ENCODE measurements around the gene KSR1. TPM values are rescaled to one million over a fixed set of nuclear protein-coding genes. Genes with fewer than 3 reads are reported as not detected.
A peak's percentile ranks its signal among the peaks of the same experiment; 100 is the strongest.
"Not testable (repeated sequence)": the region's sequence is repeated elsewhere in the genome, so short reads cannot be mapped to it uniquely, and the experiment has no call there.

Gene KSR1
- total RNA-seq, 1 experiment from 2014 or later, result 37.6 TPM

DNA sequence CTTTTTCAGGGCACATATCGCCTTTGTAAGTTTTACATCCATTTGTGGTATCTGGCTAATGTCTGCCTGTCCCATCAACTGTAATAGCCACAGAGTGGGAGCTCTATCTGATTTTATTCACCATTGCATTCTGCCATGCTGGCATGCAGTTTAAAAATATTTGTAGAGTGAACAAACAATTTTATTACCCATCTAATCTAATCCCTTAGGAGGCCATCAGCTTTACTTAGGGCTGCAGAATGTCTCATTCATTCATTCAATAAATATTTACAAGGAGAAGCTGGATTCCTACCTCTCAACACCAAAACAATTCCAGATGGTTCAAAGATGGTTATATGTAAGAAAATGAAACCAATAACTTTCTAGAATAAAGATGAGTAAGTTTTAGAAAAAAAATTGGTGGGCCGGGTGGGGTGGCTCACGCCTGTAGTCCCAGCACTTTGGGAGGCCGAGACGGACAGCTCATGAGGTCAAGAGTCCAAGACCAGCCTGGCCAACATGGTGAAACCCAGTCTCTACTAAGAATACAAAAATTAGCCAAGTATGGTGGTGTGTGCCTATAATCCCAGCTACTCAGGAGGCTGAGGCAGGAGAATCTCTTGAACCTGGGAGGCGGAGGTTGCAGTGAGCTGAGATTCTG, 20.7 kb upstream of the KSR1 start:
- not testable (repeated sequence) for H3K4me1 ChIP-seq; H3K9me3 ChIP-seq (replicated peaks); H3K27me3 ChIP-seq; H3K27ac ChIP-seq; DNase-seq; H3K36me3 ChIP-seq; H3K4me3 ChIP-seq

DNA sequence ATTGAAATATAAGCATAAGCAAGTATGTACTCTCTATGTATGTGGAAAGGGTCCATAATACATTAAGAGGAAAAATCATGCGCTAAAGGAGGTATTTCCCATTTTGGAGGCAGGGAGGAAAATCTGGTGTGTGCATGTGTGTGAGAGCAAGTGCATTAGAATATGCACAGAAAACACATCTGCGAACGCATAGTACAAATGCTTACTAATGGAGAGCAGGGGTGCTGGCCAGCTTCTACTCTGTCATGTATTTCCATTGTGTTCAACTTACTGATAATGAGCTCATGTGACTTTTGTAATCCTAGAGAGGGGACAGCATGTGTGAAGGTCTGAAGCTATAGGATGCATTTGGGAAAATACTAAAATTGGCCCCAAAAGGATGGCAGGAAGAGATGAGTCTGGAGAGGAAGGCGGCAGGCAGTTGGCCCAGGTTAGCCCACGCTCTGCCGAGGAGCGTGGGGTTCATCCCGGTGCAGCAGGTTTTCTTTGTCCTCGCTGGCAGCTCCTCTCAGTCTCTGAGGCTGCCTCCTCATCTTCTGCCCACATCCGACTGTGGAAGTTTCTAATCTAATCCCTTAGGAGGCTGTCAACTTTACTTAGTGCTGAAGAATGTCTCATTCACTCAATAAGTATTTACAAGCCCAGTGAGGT, 17.8 kb upstream of the KSR1 start:
- no peak overlapping the region for H3K4me3 ChIP-seq
- H3K27me3 ChIP-seq, result peaks cover 5% of the 10 kb centered on the region; the same call in 1 of the 2 replicates
- no peaks in the 10 kb centered on the region for H3K36me3 ChIP-seq
- no peaks in the 10 kb centered on the region for H3K4me1 ChIP-seq
- DNase-seq, result no peak
- H3K9me3 ChIP-seq (replicated peaks), result no peaks in the 10 kb centered on the region
- H3K27ac ChIP-seq, result no peak overlapping the region

DNA sequence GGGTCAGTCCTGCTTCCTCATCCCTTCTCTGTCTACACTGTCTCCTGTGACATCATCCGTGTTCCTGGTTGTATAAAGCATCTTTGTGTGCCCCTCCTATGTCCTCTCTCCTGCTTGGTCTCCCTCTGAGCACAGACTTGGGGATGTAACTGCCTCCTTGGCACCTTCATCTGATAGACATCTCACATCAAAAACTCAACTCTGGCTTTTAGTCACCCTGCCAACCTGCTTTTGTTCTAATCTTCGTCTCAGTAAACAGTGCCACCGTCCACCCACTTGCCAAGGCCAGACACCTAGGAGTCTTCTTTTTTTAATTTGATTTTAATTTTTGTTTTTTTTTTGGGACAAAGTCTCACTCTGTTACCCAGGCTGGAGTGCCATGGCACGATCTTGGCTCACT, 16.9 kb upstream of the KSR1 start:
- Histone ChIP-seq H3K4me1 (no peaks in the 10 kb centered on the region), H3K9me3 (replicated peaks) (no peaks in the 10 kb centered on the region), H3K4me3 (no peak overlapping the region), H3K36me3 (no peaks in the 10 kb centered on the region), H3K27ac (no peak overlapping the region), H3K27me3 (peaks cover 5% of the 10 kb centered on the region; the same call in 1 of the 2 replicates)
- no peak for DNase-seq

DNA sequence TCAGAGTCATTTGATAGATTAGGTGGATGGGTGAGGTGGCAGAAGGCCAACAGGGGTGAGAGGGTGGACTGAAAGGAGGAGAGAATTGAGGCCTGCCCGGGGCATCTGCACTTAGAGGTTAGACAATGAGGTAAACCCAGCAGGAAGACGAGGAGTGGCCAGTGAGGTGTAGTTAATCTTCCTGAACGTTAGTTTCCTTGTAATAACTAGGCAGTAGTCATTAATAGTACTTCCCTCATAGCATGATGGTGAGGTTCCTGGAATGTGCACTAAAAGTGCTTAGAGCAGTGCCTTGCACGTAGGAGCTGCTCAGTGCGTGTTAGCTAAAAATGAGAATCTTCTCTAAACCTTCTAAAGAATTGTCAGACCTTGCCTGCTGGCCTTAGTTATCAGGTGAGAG, 13.5 kb upstream of the KSR1 start:
- no peak overlapping the region for H3K27ac ChIP-seq
- no peak overlapping the region for H3K4me3 ChIP-seq
- no peaks in the 10 kb centered on the region for H3K27me3 ChIP-seq
- no peaks in the 10 kb centered on the region for H3K36me3 ChIP-seq
- peaks cover 19% of the 10 kb centered on the region for H3K4me1 ChIP-seq
- no peak for DNase-seq
- H3K9me3 ChIP-seq (replicated peaks), result no peaks in the 10 kb centered on the region

DNA sequence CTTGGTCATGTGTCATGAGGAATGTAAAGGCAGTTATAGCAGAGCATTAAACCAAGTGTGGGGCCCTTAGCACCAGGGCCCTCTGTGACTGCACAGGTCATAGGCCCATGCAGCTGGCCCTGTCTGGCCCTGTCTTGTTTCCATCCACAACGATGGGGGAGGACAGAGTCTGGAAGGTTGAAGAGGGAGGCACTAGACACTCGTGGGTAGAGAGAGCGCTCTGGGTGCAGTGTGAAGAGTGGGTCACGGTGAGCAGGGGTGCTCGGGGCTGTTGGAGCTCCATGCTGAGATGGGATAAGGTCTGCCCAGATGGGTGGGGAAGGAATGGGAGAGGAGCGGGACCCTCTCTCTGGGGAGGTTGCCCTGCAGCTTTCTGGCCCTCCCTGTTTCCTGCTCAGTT, 12.8 kb upstream of the KSR1 start:
- H3K27me3 ChIP-seq, result no peaks in the 10 kb centered on the region
- H3K9me3 ChIP-seq (replicated peaks), result no peaks in the 10 kb centered on the region
- no peak for DNase-seq
- no peak overlapping the region for H3K27ac ChIP-seq
- H3K36me3 ChIP-seq, result no peaks in the 10 kb centered on the region
- peaks cover 21% of the 10 kb centered on the region for H3K4me1 ChIP-seq
- no peak overlapping the region for H3K4me3 ChIP-seq

DNA sequence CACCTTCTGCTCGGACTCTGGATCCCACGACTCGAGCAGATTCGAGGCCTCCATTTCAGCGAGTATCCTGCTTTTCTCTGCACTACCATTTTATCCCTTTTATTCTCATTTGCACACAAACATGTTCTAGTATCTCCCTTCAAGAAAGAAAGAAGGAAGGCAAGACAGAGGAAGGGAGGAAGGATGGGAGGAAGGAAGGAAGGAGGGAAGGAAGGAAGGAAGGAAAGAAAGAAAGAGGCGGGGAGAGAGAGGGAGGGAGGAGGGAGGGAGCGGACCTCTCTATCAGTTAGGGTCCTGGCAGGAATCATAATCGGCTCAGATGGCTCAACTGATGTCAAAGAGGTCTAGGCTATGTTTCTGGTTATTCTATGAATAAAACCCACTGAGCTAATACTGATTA, 10.3 kb upstream of the KSR1 start:
- no peak for DNase-seq
- no peaks in the 10 kb centered on the region for H3K27me3 ChIP-seq
- no peak overlapping the region for H3K27ac ChIP-seq
- H3K4me1 ChIP-seq, result peaks cover 21% of the 10 kb centered on the region
- H3K9me3 ChIP-seq (replicated peaks), result no peaks in the 10 kb centered on the region
- H3K36me3 ChIP-seq, result no peaks in the 10 kb centered on the region
- H3K4me3 ChIP-seq, result no peak overlapping the region

DNA sequence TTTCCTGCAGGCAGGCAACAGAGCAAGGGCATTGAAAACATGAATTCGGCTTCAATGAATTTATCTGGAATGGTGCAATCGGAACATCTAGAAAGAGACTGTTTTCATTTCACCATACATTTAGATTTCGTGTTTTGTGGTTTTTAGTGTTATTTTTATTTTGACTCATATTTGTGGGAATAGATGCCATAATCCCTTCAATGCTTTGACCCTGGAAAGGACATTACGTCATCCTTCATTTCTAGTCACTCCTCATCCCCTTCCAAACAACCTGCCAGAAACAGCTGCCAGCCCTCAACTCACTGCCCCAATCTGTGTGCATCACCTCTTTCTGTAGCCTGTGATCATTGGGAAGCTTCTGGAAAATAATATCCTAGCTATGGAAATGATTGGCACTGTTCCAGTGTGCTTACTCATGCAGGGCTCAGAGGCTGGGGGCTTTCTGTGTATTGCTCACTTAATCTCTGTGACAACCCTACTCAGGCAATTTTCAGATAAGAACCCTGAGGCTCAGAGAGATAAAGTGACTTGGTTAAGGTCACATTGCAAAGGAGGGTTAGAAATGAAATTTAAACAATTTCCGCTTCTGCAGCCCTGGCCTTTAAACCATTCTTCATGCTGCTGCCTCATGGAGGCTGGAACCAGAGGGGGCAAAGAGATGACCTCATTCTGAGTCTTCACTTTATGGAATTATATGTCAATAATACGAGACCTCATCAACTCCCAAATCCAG, 9.5 kb upstream of the KSR1 start:
- H3K27ac ChIP-seq, result 0 out of 2 replicates have a peak overlapping the region, but pooled peaks have one; percentile 4
- no peak overlapping the region for H3K4me3 ChIP-seq
- H3K36me3 ChIP-seq, result no peaks in the 10 kb centered on the region
- H3K9me3 ChIP-seq (replicated peaks), result no peaks in the 10 kb centered on the region
- peak; percentile 80 to 91 for DNase-seq
- H3K4me1 ChIP-seq, result peaks cover 21% of the 10 kb centered on the region
- H3K27me3 ChIP-seq, result no peaks in the 10 kb centered on the region

DNA sequence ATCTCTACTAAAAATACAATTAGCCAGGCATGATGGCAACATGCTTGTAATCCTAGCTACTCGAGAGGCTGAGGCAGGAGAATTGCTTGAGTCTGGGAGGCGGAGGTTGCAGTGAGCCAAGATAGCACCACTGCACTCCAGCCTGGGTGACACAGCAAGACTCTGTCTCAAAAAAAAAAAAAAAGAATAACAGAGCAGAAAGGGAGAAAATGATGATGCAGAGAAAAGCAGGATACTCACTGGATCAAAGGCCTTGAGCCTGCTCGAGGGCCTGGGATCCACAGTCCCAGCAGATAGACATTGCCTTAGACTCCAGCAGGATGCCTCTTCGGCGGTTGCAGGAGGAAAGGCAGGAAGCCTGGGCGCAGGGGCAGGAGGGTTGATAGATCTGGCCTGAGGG, 7.7 kb upstream of the KSR1 start:
- not testable (repeated sequence) for H3K27ac ChIP-seq; H3K36me3 ChIP-seq; H3K4me3 ChIP-seq; DNase-seq; H3K9me3 ChIP-seq (replicated peaks); H3K27me3 ChIP-seq
- peaks cover 28% of the 10 kb centered on the region for H3K4me1 ChIP-seq

DNA sequence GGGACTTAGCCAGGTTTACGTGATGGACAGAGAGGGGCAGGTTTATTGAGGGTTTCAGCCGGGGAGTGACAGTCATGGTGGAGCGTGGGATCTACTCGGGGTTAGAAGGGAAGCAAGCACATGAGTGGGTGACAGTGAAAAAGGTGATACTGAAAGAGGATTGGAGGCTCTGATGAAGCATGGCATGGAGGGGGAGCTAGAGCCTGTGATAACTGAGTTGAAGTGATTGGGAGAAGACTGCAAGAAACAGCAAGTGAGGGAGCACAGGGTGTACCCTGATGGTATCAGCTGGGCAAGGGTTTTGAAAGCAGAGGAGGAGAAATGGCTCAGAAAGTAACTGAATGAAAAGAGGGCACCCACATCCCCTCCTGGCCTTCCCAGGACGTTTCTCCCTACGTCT, 6.7 kb upstream of the KSR1 start:
- Histone ChIP-seq H3K4me3 (no peak overlapping the region), H3K27me3 (no peaks in the 10 kb centered on the region), H3K9me3 (replicated peaks) (no peaks in the 10 kb centered on the region), H3K4me1 (peaks cover 30% of the 10 kb centered on the region), H3K36me3 (no peaks in the 10 kb centered on the region), H3K27ac (no peak overlapping the region)
- no peak for DNase-seq

DNA sequence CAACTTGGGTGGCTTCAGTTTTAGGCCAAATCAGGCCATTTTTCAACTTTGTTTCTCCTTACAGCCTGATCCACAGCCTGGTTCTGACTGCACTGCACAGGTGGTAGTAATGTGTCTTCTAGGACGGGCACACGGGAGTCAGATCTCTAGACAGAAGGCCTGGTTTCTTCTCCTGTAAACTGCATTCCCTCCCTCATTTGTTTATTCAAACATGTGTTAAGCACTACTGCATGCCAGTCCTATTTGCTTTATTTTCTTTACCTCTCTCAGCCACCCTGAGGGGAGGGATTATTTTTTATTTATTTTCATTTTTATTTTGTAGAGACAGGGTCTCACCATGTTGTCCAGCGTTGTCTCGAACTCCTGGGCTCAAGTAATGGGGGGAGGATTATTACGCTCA, 6.3 kb upstream of the KSR1 start:
- Histone ChIP-seq H3K9me3 (replicated peaks) (no peaks in the 10 kb centered on the region), H3K36me3 (no peaks in the 10 kb centered on the region), H3K27ac (no peak overlapping the region), H3K4me1 (peaks cover 30% of the 10 kb centered on the region), H3K4me3 (no peak overlapping the region), H3K27me3 (no peaks in the 10 kb centered on the region)
- DNase-seq, result no peak

DNA sequence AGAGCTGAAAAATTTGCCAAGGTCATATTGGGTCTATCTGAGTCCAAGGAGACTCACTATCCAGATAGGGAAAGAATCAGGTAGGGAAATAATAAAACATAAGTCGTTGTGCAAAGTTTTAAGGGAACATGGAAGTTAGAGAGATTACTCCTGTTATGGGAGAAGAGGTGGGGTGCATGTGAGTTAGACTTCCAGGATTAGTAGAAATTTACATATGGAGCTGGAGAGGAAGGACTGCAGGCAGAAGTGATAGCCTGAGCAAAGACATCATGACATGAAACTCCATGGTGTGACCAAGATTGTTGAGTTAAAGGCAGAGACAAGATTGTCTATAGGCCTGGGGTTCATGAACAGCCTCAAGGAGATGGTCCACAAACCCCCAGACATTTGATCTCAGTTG, 5.8 kb upstream of the KSR1 start:
- Histone ChIP-seq H3K27ac (no peak overlapping the region), H3K9me3 (replicated peaks) (no peaks in the 10 kb centered on the region), H3K4me3 (no peak overlapping the region), H3K27me3 (no peaks in the 10 kb centered on the region), H3K36me3 (no peaks in the 10 kb centered on the region), H3K4me1 (peaks cover 30% of the 10 kb centered on the region)
- DNase-seq, result no peak

DNA sequence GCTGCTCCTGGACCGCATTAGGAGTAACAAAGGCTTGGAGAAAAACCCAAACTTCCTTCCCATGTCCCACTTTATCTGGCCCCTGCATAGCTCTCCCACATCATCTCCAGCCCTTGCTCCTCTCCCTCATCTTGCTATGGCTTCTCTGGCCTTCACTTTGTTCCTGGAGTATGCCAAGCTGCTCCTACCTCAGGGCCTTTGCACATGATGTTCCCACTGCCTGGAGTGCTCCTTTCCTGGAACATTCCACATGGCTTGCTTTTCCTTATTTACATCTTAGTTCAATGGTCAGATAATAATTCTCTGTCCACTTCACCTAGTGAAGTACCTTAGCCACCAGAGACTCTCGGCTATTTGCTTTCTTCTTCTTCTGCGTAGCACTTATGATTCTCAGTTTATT, 4.3 kb upstream of the KSR1 start:
- H3K27ac ChIP-seq, result no peak overlapping the region
- H3K36me3 ChIP-seq, result no peaks in the 10 kb centered on the region
- no peak for DNase-seq
- H3K9me3 ChIP-seq (replicated peaks), result no peaks in the 10 kb centered on the region
- H3K27me3 ChIP-seq, result no peaks in the 10 kb centered on the region
- no peak overlapping the region for H3K4me3 ChIP-seq
- peaks cover 19% of the 10 kb centered on the region for H3K4me1 ChIP-seq

DNA sequence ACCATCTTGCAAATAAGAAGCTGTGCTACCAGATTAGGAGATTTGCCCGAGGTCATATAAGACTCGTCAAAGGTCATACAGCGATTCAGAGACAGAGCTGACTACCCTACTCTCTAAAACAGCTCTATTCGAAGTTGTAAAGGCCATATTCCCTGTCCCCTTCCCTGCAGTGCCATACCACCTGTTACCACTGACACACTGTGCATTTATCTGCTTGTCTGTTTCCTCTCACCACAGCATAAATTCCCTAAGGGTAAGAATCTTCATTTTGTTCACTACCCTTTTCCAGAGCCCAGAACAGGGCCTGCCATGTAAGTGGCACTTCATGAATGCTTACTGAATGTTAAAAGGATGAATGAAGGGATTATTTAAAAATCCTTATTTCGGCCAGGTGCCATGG, 3.4 kb upstream of the KSR1 start:
- Histone ChIP-seq H3K36me3 (no peaks in the 10 kb centered on the region), H3K4me3 (no peak overlapping the region), H3K4me1 (peaks cover 17% of the 10 kb centered on the region), H3K9me3 (replicated peaks) (no peaks in the 10 kb centered on the region), H3K27me3 (peaks cover 6% of the 10 kb centered on the region; the same call in 1 of the 2 replicates), H3K27ac (no peak overlapping the region)
- peak in 1 of 2 experiments; percentile 57 for DNase-seq

DNA sequence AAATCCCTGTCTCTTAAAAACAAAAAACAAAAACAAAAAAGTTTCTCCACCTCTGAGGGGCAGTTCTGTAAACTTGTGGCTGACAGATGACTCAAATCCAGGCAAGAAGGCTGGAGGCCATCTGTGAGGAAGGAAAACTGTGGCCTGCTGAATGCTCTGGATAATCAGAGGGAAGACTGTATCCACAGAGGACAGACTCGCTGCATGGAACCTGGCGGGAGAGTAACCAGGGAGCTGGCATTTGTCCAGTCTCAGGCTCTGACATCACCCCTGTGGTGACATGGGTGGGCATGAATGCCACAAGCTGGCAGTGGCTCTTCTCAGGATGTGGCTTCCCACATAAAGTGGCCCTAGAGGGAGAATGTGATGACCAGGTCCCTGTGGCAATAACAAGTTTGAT, 2.8 kb upstream of the KSR1 start:
- Histone ChIP-seq H3K4me1 (peaks cover 23% of the 10 kb centered on the region), H3K4me3 (no peak overlapping the region), H3K36me3 (no peaks in the 10 kb centered on the region), H3K27ac (no peak overlapping the region), H3K27me3 (peaks cover 6% of the 10 kb centered on the region; the same call in 1 of the 2 replicates), H3K9me3 (replicated peaks) (no peaks in the 10 kb centered on the region)
- peak; percentile 47 to 53 for DNase-seq

DNA sequence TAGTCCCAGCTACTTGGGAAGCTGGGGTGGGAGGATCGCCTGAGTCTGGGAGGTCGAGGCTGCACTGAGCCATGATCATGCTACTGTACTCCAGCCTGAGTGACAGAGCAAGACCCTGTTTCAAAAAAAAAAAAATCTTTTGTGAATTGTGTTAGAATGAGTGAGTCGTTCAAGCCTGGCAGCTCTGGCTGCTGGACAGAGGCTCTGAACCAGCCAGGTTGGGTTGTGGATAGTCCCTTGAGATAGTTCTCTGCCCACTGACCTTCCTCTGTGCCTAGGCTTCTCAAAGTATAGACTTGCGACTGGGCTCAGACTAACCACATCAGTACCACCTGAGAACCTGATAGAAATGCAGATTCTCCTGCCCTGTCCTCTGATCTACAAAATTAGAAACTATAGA, 2.2 kb upstream of the KSR1 start:
- peaks cover 6% of the 10 kb centered on the region; the same call in 1 of the 2 replicates for H3K27me3 ChIP-seq
- no peak overlapping the region for H3K4me3 ChIP-seq
- no peak for DNase-seq
- H3K36me3 ChIP-seq, result no peaks in the 10 kb centered on the region
- H3K27ac ChIP-seq, result no peak overlapping the region
- peaks cover 28% of the 10 kb centered on the region for H3K4me1 ChIP-seq
- no peaks in the 10 kb centered on the region for H3K9me3 ChIP-seq (replicated peaks)

Data from SJCRH30 (cell line).